GM12878 (cell line): ENCODE results near the gene LDLRAD4. TPM values are rescaled to one million over a fixed set of nuclear protein-coding genes. Genes with fewer than 3 reads are reported as not detected.

ENCODE experiments used
- ATAC-seq: fragments of 200-7000 bp; cut with Tn5 transposase; 3 replicates; pipeline ENCODE4 v1.9.1; 2020; ENCODE audit warnings: mild to moderate bottlenecking, moderate library complexity
- BruUV-seq: library from RNA; stranded (reverse); fragments of 400-500 nt; replicated peaks from 2 replicates; lab custom pipeline; 2021; lab: Mats Ljungman, UMichigan
- CTCF ChIA-PET: fragments of 300-600 bp; sonication (Branson Sonifier 250); formaldehyde crosslinking; extraction: SDS; loops from one replicate; lab custom pipeline; 2021; ENCODE audit warnings: inconsistent platforms; lab: Yijun Ruan, JAX
- POLR2A ChIA-PET: fragments of 350-600 bp; formaldehyde crosslinking; extraction: SDS; loops from one replicate; lab custom pipeline; 2021; ENCODE audit warnings: inconsistent platforms; lab: Charles Lee
- RAD21 ChIA-PET: fragments of 300-600 bp; sonication (Branson Sonifier 250); formaldehyde crosslinking; loops from one replicate; lab custom pipeline; 2023; ENCODE audit warnings: antibody characterized with exemption; ENCODE audit not compliant: unreplicated experiment; lab: Charles Lee
- SMC1A ChIA-PET: fragments of 300-600 bp; sonication (Branson Sonifier 250); formaldehyde crosslinking; loops from one replicate; lab custom pipeline; 2023; ENCODE audit not compliant: unreplicated experiment, uncharacterized antibody; lab: Charles Lee
- DNase-seq: peaks from one replicate; pipeline ENCODE4 v3.0.0-alpha.2; 2011; ENCODE audit warnings: low read depth, low spot score
- FAIRE-seq: peaks from 3 replicates; lab custom pipeline; 2011; peaks lifted over from hg19 to GRCh38; lab: Jason Lieb, UNC
- H2AFZ ChIP-seq: 2 replicates; pipeline ENCODE4 v1.6.0; 2011; ENCODE audit warnings: low read depth, low read length, control low read depth; ENCODE audit not compliant: control insufficient read depth
- H3K27ac ChIP-seq: 2 replicates; pipeline ENCODE4 v1.5.1; 2011; ENCODE audit warnings: control low read depth; ENCODE audit not compliant: control insufficient read depth, insufficient read depth
- H3K27me3 ChIP-seq, 2 experiments: replicated peaks in 1 of 2; 2 replicates each; pipeline versions ENCODE4 v1.6.0 to v1.6.1; 2011; ENCODE audit warnings: low read length in 1 of 2; ENCODE audit not compliant: control insufficient read depth in 2 of 2, insufficient read depth in 2 of 2
- H3K36me3 ChIP-seq, 2 experiments: 2 replicates each; pipeline ENCODE4 v1.5.1; 2011; ENCODE audit warnings: low read length in 1 of 2; ENCODE audit not compliant: control insufficient read depth in 2 of 2, insufficient read depth in 2 of 2
- H3K4me1 ChIP-seq: 2 replicates; pipeline ENCODE4 v1.6.1; 2011; ENCODE audit warnings: mild to moderate bottlenecking, low read length, moderate library complexity, mixed read lengths; ENCODE audit not compliant: control insufficient read depth, insufficient read depth
- H3K4me2 ChIP-seq: 2 replicates; pipeline ENCODE4 v1.6.0; 2011; ENCODE audit warnings: control low read depth; ENCODE audit not compliant: control insufficient read depth, insufficient read depth
- H3K4me3 ChIP-seq: fragments of 200-600 bp; sonication (generic); 2 replicates; pipeline ENCODE4 v1.5.1; 2016
- H3K79me2 ChIP-seq: 2 replicates; pipeline ENCODE4 v1.6.0; 2011; ENCODE audit warnings: low read length; ENCODE audit not compliant: control insufficient read depth, insufficient read depth
- H3K9ac ChIP-seq: 2 replicates; pipeline ENCODE4 v1.8.0; 2011; ENCODE audit warnings: low read length, control low read depth, mixed read lengths; ENCODE audit not compliant: control insufficient read depth, insufficient read depth
- H3K9me3 ChIP-seq: replicated peaks from 3 replicates; pipeline ENCODE4 v1.5.1; 2011; ENCODE audit warnings: mild to moderate bottlenecking, low read length; ENCODE audit not compliant: control insufficient read depth, insufficient read depth
- H4K20me1 ChIP-seq: 2 replicates; pipeline ENCODE4 v1.6.0; 2011; ENCODE audit not compliant: control insufficient read depth, insufficient read depth
- TARDBP ChIP-seq: IDR thresholded peaks from 2 replicates; pipeline ENCODE4 v1.6.1; 2016; ENCODE audit warnings: borderline replicate concordance
- ZNF24 ChIP-seq: fragments of 450-650 bp; IDR thresholded peaks from 2 replicates; pipeline ENCODE4 v1.6.1; 2017; ENCODE audit warnings: antibody characterized with exemption, mild to moderate bottlenecking
- WGBS: methylation state at CpG from one replicate; pipeline ENCODE4 v1.1.6; 2016; ENCODE audit warnings: low lambda C conversion rate; ENCODE audit not compliant: insufficient replicate concordance, insufficient coverage; ENCODE audit errors: missing lambda C conversion rate; 5-methylcytosine and 5-hydroxymethylcytosine counted together
- in situ Hi-C: fragments of 300-500 bp; cut with MboI; formaldehyde crosslinking; loops from 9 replicates; pipeline ENCODE4 v1.14.3; 2018; ENCODE audit warnings: mixed read lengths
- intact Hi-C: fragments of 100-400 bp; cut with micrococcal nuclease; formaldehyde crosslinking; loops from one replicate; pipeline ENCODE4 v1.14.2; 2022; ENCODE audit not compliant: unreplicated experiment
- polyA plus RNA-seq, 11 experiments: library from polyadenylated mRNA; depleted of rRNA in 4 of 11; unstranded in 6 of 11; stranded (reverse) in 5 of 11; fragments of >200 nt; fragmentation: Nextera tagmentation in 4 of 11; fragmentation: Illumina TruSeq in 1 of 11; extraction: Ambion mirVana in 4 of 11; extraction: Trizol in 1 of 11; gene quantifications; 1 replicate in 1 of 11; 2 replicates in 10 of 11; pipeline versions ENCODE4 v1.2.1 to v1.2.3, GENCODE V29; 2011 to 2016; ENCODE audit warnings: inconsistent platforms in 2 of 11, missing spikeins in 2 of 11, low read depth in 1 of 11
- total RNA-seq, 4 experiments: library from RNA; depleted of rRNA in 3 of 4; stranded (reverse); fragments of >200 nt in 3 of 4; fragmentation: Illumina TruSeq in 1 of 4; extraction: Trizol in 1 of 4; gene quantifications; 2 replicates each; pipeline versions ENCODE4 v1.2.1 to v1.2.3, GENCODE V29; 2013 to 2021
- TF ChIP-seq, protein P1 (sequence below): fragments of 450-650 bp; IDR thresholded peaks from 2 replicates; pipeline ENCODE4 v1.6.1; 2017; ENCODE audit warnings: mild to moderate bottlenecking, moderate library complexity

The LDLRAD4 gene
- total and polyA plus RNA-seq, 10 of the 15 experiments (the other 5 are each of a cell fraction or from before 2014, with no cell fraction given): 2.7 to 16.8 (median 11.2) TPM

DNA sequence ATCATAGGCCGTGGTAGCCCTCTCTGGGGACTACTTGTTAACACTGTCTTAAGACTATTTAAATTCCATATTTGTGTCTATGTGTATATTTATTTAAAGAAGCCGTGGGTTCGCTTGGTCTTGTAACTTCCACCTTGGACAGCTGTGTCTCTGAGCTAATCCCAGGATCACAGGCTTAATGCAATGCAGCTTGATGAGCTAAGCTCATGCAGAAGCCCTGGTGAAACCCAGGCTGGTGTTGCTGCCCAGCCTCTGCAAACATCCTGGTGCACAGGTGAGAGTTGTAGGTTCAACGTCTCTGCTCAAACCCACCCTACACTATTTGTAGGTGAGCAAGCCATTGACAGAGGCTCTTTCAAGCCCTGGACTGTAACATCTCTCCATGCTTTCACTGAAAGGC, 296.0 kb downstream of the LDLRAD4 start:
- intact Hi-C loops: no loop called here

More for the DNA sequence above, 296.0 kb downstream of the LDLRAD4 start:
- WGBS: 63% methylated on average over 4 of the region's 4 CpGs
- DNase-seq: no peak
- H3K9me3 ChIP-seq: no peaks in the 10 kb centered on the region; the same call in 1 of the 3 replicates
- POLR2A ChIA-PET: no interaction called here
- no peak overlapping the region for H3K4me3 ChIP-seq
- H3K4me1 ChIP-seq: no peaks in the 10 kb centered on the region
- no peaks in the 10 kb centered on the region for H3K79me2 ChIP-seq
- H3K36me3 ChIP-seq: no peaks in the 10 kb centered on the region
- H3K4me2 ChIP-seq: no peak overlapping the region
- RAD21 ChIA-PET: no interaction called here
- SMC1A ChIA-PET: interaction anchor here (1.8 kb wide), 1 partner anchor 298 kb away, joined by 7 read pairs; no protein-coding TSS in a partner anchor
- TF ChIP-seq, protein P1, sequence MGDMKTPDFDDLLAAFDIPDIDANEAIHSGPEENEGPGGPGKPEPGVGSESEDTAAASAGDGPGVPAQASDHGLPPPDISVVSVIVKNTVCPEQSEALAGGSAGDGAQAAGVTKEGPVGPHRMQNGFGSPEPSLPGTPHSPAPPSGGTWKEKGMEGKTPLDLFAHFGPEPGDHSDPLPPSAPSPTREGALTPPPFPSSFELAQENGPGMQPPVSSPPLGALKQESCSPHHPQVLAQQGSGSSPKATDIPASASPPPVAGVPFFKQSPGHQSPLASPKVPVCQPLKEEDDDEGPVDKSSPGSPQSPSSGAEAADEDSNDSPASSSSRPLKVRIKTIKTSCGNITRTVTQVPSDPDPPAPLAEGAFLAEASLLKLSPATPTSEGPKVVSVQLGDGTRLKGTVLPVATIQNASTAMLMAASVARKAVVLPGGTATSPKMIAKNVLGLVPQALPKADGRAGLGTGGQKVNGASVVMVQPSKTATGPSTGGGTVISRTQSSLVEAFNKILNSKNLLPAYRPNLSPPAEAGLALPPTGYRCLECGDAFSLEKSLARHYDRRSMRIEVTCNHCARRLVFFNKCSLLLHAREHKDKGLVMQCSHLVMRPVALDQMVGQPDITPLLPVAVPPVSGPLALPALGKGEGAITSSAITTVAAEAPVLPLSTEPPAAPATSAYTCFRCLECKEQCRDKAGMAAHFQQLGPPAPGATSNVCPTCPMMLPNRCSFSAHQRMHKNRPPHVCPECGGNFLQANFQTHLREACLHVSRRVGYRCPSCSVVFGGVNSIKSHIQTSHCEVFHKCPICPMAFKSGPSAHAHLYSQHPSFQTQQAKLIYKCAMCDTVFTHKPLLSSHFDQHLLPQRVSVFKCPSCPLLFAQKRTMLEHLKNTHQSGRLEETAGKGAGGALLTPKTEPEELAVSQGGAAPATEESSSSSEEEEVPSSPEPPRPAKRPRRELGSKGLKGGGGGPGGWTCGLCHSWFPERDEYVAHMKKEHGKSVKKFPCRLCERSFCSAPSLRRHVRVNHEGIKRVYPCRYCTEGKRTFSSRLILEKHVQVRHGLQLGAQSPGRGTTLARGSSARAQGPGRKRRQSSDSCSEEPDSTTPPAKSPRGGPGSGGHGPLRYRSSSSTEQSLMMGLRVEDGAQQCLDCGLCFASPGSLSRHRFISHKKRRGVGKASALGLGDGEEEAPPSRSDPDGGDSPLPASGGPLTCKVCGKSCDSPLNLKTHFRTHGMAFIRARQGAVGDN: no peak
- no peak for TF ChIP-seq TARDBP
- no peak for TF ChIP-seq ZNF24
- no peak for FAIRE-seq
- H3K9ac ChIP-seq: no peak overlapping the region
- in situ Hi-C loops: no loop called here
- CTCF ChIA-PET: no interaction called here
- no peaks in the 10 kb centered on the region for H4K20me1 ChIP-seq
- H2AFZ ChIP-seq: no peak overlapping the region
- H3K27me3 ChIP-seq: peaks cover 0 to 4% of the 10 kb centered on the region in 2 experiments; a peak in 1 of 4 replicates
- no peak overlapping the region for H3K27ac ChIP-seq
- no TSS peak for BruUV-seq
- no peak for ATAC-seq
